ENCODE data around the gene SERTAD4. TPM values are rescaled to one million over a fixed set of nuclear protein-coding genes. Genes with fewer than 3 reads are reported as not detected.

The SERTAD4 gene
- total RNA-seq, 4 donors from 2014 or later = 0.60 to 6.7 (median 2.0) TPM

- intact Hi-C loops (cut with DNase I; ENCODE audit: low total_unique reads) = no loop called here
- Histone ChIP-seq H3K27me3 (peaks cover 12% of the 10 kb centered on the region), H3K4me3 (no peak overlapping the region), H3K4me1 (peaks cover 4 to 18% (median 7%) of the 10 kb centered on the region in 4 donors), H3K36me3 (no peaks in the 10 kb centered on the region), H3K27ac (peak overlapping the region in 1 of 4 donors; percentile 43), H3K9me3 (no peaks in the 10 kb centered on the region)
- DNase-seq = no peak
- WGBS, 2 donors (ENCODE audit: low coverage in 1 of 2) = 71 to 77% methylated on average over 4 to 13 of the region's 13 CpGs
- in situ Hi-C loops (cut with MboI; ENCODE audit: low pct_ligation_motif_present in 1 of 4, low pct_unique_long_range_greater_than_20kb in 1 of 4, low sequenced_read_pairs in 3 of 4) = no loop called here
- TF ChIP-seq EP300 (IDR thresholded peaks at IDR 0.05; ENCODE audit: low read depth) = no peak
- no peak for TF ChIP-seq POLR2AphosphoS5 (IDR thresholded peaks at IDR 0.05)
- no peak for TF ChIP-seq POLR2A (IDR thresholded peaks at IDR 0.05)
- no peak for TF ChIP-seq CTCF (IDR thresholded peaks at IDR 0.05)
Observed at GRCh38 chr1:210257698-210258529, 25.3 kb downstream of the SERTAD4 start.

GRCh38 chr1:210259561-210259960 lies 27.0 kb downstream of the SERTAD4 start:
- no peaks in the 10 kb centered on the region for H3K9me3 ChIP-seq
- in situ Hi-C loops (cut with MboI; ENCODE audit: low pct_ligation_motif_present in 1 of 4, low pct_unique_long_range_greater_than_20kb in 1 of 4, low sequenced_read_pairs in 3 of 4) = no loop called here
- H3K36me3 ChIP-seq = no peaks in the 10 kb centered on the region
- intact Hi-C loops (cut with DNase I; ENCODE audit: low total_unique reads) = no loop called here
- H3K4me1 ChIP-seq = peaks cover 4 to 16% (median 6%) of the 10 kb centered on the region in 4 donors
- no peak for DNase-seq
- WGBS, 2 donors (ENCODE audit: low coverage in 1 of 2) = 42 to 84% methylated on average over 2 to 4 of the region's 4 CpGs
- TF ChIP-seq CTCF (IDR thresholded peaks at IDR 0.05) (no peak), POLR2A (IDR thresholded peaks at IDR 0.05) (no peak), POLR2AphosphoS5 (IDR thresholded peaks at IDR 0.05) (no peak), EP300 (IDR thresholded peaks at IDR 0.05; ENCODE audit: low read depth) (no peak)
- no peaks in the 10 kb centered on the region for H3K27me3 ChIP-seq
- no peak overlapping the region for H3K4me3 ChIP-seq
- H3K27ac ChIP-seq = no peak overlapping the region

- H3K4me1 ChIP-seq = peaks cover 4 to 16% (median 6%) of the 10 kb centered on the region in 4 donors
- WGBS, 2 donors (ENCODE audit: low coverage in 1 of 2) = 51 to 72% methylated on average over 2 to 4 of the region's 4 CpGs
- TF ChIP-seq CTCF (IDR thresholded peaks at IDR 0.05) (no peak), EP300 (IDR thresholded peaks at IDR 0.05; ENCODE audit: low read depth) (no peak), POLR2A (IDR thresholded peaks at IDR 0.05) (no peak), POLR2AphosphoS5 (IDR thresholded peaks at IDR 0.05) (no peak)
- in situ Hi-C loops (cut with MboI; ENCODE audit: low pct_ligation_motif_present in 1 of 4, low pct_unique_long_range_greater_than_20kb in 1 of 4, low sequenced_read_pairs in 3 of 4) = no loop called here
- intact Hi-C loops (cut with DNase I; ENCODE audit: low total_unique reads) = loop anchor here (1.0 kb wide), 1 partner anchor 32 kb away; no protein-coding TSS in a partner anchor
- DNase-seq = no peak
- no peaks in the 10 kb centered on the region for H3K9me3 ChIP-seq
- no peaks in the 10 kb centered on the region for H3K36me3 ChIP-seq
- H3K4me3 ChIP-seq = no peak overlapping the region
- peak overlapping the region in 1 of 4 donors; percentile 11 for H3K27ac ChIP-seq
- H3K27me3 ChIP-seq = no peaks in the 10 kb centered on the region
Observed at GRCh38 chr1:210260096-210260495, 27.5 kb downstream of the SERTAD4 start.

GRCh38 chr1:210262167-210262896 lies 29.7 kb downstream of the SERTAD4 start:
- no peaks in the 10 kb centered on the region for H3K27me3 ChIP-seq
- intact Hi-C loops (cut with DNase I; ENCODE audit: low total_unique reads) = no loop called here
- H3K36me3 ChIP-seq = no peaks in the 10 kb centered on the region
- WGBS, 2 donors (ENCODE audit: low coverage in 1 of 2) = 15 to 26% methylated on average over 3 to 8 of the region's 8 CpGs
- in situ Hi-C loops (cut with MboI; ENCODE audit: low pct_ligation_motif_present in 1 of 4, low pct_unique_long_range_greater_than_20kb in 1 of 4, low sequenced_read_pairs in 3 of 4) = no loop called here
- peaks cover 4 to 16% (median 6%) of the 10 kb centered on the region in 4 donors for H3K4me1 ChIP-seq
- no peak for DNase-seq
- H3K9me3 ChIP-seq = no peaks in the 10 kb centered on the region
- TF ChIP-seq EP300 (IDR thresholded peaks at IDR 0.05; ENCODE audit: low read depth) (no peak), CTCF (IDR thresholded peaks at IDR 0.05) (no peak)
- H3K4me3 ChIP-seq = no peak overlapping the region
- H3K27ac ChIP-seq = peak overlapping the region; percentile 31 to 79 (median 56)
